GM18505 (cell line): ENCODE data around the gene SGIP1.
"Not testable (repeated sequence)": the region's sequence is repeated elsewhere in the genome, so short reads cannot be mapped to it uniquely, and the experiment has no call there.

ENCODE experiments used
- ATAC-seq: cut with Tn5 transposase; IDR thresholded peaks from one replicate; pipeline ENCODE4 v1.9.1; 2021; ENCODE audit not compliant: unreplicated experiment
- POLR2A ChIP-seq: IDR thresholded peaks from 4 replicates; pipeline ENCODE4 v1.6.1; 2011; ENCODE audit warnings: borderline replicate concordance; ENCODE audit not compliant: insufficient read depth, insufficient read length; ENCODE audit errors: extremely low read depth

SGIP1 gene

GRCh38 chr1:66730462-66730861 lies 196.5 kb downstream of the SGIP1 start:
- no peak for ATAC-seq
- TF ChIP-seq POLR2A, result no peak

DNA sequence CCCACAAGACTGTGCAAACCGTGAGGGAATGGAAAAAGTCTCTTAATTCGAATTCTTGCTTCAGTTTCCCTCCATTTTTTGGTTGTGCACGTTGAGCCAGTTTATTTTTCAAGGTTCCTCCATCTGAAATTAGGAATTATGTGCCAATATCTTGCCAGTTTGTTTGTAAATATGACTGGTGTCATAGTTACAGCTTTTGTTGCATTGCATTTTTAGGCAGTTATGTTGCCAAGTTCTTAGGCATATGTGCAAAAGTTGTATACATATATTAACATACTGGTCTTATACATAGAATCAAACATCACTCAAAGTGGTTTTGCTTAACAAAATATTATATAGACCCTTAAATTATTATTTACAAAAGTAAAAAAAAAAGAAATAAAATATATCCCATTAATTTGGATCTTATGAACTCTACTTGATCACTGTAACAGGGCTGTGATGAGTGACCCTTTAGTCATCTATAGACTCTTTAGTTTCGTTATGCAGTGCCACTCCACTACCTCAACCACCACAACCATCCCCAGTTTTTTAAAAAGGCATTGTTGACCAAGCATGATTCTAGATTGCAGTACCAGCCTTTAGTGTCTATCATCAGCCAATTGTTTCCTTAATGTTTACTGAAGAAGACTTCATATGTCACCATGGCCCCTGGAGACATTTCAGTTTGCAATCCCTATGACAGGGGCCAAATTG lies 197.4 kb downstream of the SGIP1 start:
- peak; percentile 73 for ATAC-seq
- no peak for TF ChIP-seq POLR2A

DNA sequence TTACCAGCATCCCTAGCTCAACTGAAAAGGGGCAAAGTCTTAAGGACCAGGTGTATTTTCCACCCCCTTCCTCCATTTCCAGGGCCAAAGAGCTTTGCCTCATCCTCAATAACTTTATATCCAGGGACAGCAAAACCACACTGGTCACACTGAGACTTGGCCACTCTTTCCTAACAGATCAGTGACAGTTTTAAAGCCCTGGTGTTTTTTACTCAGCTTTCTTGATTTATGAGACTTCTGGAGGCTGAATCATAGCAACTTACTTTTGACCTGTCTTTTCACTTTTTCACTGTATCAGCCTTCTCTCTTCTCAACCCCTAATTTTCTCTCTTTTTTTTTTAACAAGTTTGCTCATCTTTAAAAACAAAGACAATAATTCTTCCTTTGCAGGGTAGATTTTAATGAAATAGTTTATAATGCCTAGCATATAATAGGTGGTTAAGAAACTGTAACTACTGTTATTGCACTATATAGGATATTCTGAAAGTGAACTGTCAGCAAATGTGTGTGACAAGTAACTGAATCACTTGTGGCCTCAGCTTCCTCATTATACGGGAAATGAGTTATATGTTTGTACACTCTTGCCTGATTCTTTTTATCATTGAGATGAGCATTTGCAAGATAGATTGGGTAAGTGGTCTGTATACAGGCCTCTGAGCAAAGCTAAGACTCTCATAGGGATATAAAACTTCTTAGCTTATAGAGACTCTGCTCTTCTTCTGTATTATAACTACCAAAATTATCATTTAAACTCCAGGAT lies 198.6 kb downstream of the SGIP1 start:
- TF ChIP-seq POLR2A, result no peak
- peak; percentile 71 for ATAC-seq

DNA sequence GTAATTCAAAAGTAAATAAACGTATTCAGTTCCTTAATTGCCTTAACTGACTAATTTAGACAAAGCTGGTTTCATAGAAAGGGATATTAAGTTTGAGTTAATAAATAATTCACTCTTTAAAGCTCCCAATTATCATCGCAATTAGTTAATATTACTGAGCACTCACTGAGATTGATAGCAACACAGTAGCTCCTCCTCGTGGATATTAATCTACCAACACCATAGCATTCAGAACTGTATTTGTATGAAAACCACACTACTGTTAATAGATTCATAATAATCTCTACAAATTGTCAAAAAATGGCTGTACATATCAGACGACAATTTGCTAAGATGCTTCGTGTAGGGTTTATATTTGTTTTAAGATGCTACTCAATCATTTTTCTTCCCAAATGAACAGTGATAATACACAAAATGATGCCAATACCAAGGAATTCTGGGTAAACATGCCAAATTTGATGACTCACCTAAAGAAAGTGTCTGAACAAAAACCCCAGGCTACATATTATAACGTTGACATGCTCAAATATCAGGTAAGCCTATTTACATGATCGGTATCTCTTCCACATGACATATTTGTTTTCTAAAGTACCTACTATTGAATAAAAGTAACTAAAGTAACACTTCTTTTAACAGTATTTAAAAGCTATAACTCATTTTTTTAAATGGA lies 199.5 kb downstream of the SGIP1 start:
- TF ChIP-seq POLR2A, result no peak

DNA sequence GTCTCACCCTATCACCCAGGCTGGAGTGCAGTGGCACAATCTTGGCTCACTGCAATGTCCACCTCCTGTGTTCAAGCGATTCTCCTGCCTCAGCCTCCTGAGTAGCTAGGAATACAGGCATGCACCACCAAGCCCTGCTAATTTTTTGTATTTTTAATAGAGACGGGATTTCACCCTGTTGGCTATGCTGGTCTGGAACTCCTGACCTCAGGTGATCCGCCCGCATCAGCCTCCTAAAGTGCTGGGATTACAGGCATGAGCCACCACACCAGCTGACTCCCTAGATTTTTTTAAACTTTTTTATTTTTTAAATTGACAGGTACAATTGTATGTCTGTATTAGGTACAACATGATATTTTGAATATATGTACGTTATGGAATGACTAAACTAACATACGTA lies 200.6 kb downstream of the SGIP1 start:
- not testable (repeated sequence) for ATAC-seq

More for the DNA sequence above, 199.5 kb downstream of the SGIP1 start:
- no peak for ATAC-seq

GRCh38 chr1:66737836-66738235 lies 203.9 kb downstream of the SGIP1 start:
- TF ChIP-seq POLR2A, result no peak
- ATAC-seq, result no peak

DNA sequence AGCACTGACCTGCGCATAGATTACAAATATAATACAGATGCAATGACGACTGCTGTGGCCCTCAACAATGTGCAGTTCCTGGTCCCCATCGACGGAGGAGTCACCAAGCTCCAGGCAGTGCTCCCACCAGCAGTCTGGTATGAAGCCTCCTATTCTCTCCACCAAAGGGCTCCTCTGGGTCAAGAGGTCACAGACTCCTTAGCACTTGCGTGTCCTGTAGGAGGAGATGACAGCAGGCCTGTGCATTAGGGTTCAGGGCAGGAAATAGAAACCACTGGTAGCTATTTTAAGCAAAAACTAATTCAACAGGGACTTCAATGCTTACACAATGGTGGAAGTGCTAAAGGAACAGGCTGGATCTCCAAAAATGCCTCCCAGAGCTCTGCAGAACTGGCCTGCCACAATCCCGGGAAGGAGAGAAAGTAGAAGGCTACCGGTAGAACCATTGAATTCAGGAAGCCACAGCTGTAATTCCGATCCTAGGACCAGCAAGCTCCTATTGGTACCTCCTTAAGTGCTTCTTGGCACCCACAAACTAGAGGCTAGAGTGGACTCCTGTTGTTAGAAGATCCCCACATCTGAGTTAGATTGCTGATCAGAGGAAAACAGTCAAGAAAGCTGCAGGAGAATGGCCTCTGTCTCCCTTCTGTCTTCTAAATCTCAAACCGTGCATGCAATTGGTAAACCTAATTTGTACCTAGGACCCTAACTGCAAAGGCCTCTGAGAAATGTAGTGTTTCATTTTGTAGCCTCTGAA lies 205.6 kb downstream of the SGIP1 start:
- peak; percentile 75 for ATAC-seq
- TF ChIP-seq POLR2A, result no peak

DNA sequence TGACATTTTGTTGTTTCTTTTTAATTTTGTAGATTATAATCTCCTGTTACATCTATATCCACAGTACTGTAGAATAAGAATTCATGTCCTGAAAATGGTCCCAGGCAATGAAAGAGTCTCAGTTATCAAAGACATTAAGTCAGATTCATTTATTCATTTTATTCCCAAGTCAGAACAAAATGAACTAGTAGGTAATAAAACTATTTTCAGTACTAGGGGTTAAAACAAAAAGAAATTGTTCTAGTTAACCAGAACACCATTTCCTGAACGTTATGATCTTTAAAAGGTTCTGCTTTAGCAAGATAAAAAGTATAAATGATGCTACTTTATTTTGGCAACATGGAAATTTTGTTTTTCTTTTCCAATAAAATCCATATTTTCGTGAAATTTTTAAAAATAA lies 211.5 kb downstream of the SGIP1 start:
- ATAC-seq, result no peak
- TF ChIP-seq POLR2A, result no peak

DNA sequence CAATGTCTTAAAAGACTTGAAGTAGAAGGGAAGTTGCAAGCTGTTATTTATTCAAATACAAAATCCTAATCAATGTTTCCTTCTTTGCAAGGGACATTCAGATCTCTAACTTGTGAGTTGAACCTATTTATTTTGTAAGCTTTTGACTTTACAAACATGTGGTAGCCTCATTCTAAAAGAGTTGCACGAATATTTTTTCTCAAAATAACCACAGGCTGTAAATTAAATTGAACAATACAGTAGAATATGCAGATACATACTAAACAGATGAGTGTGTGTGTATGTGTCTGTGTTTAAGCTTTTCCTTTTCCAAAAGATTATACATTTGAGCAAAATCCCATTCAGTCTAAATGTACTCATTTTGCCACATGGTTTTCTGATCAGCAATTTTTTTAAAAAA lies 213.5 kb downstream of the SGIP1 start:
- no peak for TF ChIP-seq POLR2A
- ATAC-seq, result no peak

DNA sequence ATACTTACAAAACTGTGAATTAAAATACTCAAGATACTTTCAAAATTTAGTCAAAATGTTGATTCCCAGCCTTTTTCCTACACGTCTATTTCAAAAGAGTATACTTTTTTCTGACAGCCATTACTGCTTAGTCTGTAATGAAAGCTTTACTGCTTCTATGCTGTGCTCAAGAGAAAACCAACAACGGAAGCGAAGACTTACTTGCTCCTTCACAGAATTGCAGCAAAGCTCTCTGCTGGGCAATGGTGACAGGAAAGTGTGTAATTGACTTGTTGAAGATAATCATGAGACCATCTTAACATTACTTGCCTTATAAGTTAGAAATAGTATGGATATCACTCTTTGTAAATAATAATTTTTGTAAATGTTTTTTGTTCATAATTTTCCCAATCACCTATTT lies 216.6 kb downstream of the SGIP1 start:
- TF ChIP-seq POLR2A, result no peak
- ATAC-seq, result no peak

- no peak for TF ChIP-seq POLR2A
- ATAC-seq, result no peak
These were observed 217.2 kb downstream of the SGIP1 start for GRCh38 chr1:66751160-66751559.

GRCh38 chr1:66752000-66752592 lies 218.1 kb downstream of the SGIP1 start, which contains the start of gene DYNLT5:
Gene DYNLT5 (plus strand): TSS chr1:66752459. CDS start chr1:66754659, 2,200 bp downstream.
- no peak for ATAC-seq
- no peak for TF ChIP-seq POLR2A
